Measurements from ENCODE around the gene MED20.

Gene MED20

GRCh38 chr6:41901882-41902519, 18.9 kb downstream of the MED20 start:
- H3K4me3 Mint-ChIP-seq: no peak overlapping the region
- ATAC-seq (peak; percentile 59), DNase-seq (peak; percentile 58)
- peaks cover 9% of the 10 kb centered on the region for H3K36me3 Mint-ChIP-seq (ENCODE audit: low read depth)
- H3K27me3 Mint-ChIP-seq: no peaks in the 10 kb centered on the region
- peak overlapping the region; percentile 31 for H3K27ac Mint-ChIP-seq
- no peaks in the 10 kb centered on the region for H3K9me3 Mint-ChIP-seq
- H3K4me1 Mint-ChIP-seq: peaks cover 4% of the 10 kb centered on the region

DNA sequence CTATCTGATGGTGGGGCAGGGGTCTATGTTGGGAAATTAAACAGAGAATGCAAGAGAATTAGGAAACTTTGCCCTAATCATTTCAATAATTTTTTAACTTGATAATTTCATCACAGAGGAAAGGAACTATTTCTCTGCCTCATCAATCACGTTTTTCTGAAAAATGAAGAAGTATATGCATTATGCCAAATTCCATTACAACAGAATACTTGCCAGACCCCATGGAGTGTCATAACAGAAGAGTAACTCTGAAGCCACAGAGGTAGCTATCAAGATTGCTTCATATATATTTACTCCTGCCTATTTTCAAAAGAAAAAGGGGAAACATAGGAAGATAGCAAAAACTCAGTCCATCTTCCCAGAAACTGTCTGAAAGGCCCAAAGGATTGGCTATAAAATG, 20.1 kb downstream of the MED20 start:
- no peak for DNase-seq

DNA sequence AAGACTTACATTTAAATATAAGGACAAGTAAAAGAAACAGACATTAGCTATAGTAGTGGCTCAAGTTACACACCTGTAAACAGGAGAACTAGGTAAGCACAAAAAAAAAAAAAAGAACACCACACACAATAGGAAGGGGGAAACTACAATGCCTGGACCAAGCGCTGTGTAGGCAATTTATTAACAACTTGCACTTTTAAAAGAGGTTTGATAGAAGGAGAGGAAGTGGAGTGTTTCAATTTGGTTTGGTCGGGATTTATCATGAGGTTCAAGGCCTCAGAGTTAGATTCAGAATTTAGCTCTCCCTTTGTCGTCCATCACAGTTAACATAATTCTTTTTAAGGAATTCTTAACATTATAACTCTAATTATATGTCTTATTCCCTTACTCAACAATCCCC, 24.7 kb downstream of the MED20 start:
- Mint-ChIP-seq H3K4me3 (no peak overlapping the region), H3K27me3 (no peaks in the 10 kb centered on the region), H3K4me1 (peaks cover 9% of the 10 kb centered on the region), H3K9me3 (no peaks in the 10 kb centered on the region), H3K27ac (peak overlapping the region; percentile 89), H3K36me3 (ENCODE audit: low read depth) (peaks cover 3% of the 10 kb centered on the region)
- no peak for ATAC-seq
- no peak for DNase-seq

More for the DNA sequence above, 20.1 kb downstream of the MED20 start:
- H3K9me3 Mint-ChIP-seq: no peaks in the 10 kb centered on the region
- ATAC-seq: no peak
- H3K4me3 Mint-ChIP-seq: no peak overlapping the region
- peaks cover 9% of the 10 kb centered on the region for H3K4me1 Mint-ChIP-seq
- H3K27me3 Mint-ChIP-seq: no peaks in the 10 kb centered on the region
- peaks cover 7% of the 10 kb centered on the region for H3K36me3 Mint-ChIP-seq (ENCODE audit: low read depth)
- no peak overlapping the region for H3K27ac Mint-ChIP-seq

GRCh38 chr6:41895300-41896233, 25.4 kb downstream of the MED20 start, which contains the start of gene USP49:
USP49 (minus strand) TSS chr6:41895375; CDS start chr6:41806983, 88,392 bp downstream.
- no peaks in the 10 kb centered on the region for H3K9me3 Mint-ChIP-seq
- peak within 1 kb of the TSS; percentile 89 for H3K27ac Mint-ChIP-seq
- DNase-seq (peak; percentile 94), ATAC-seq (peak; percentile 95)
- peaks cover 9% of the 10 kb centered on the region for H3K4me1 Mint-ChIP-seq
- no peaks in the 10 kb centered on the region for H3K27me3 Mint-ChIP-seq
- H3K4me3 Mint-ChIP-seq: no peak within 1 kb of the TSS
- H3K36me3 Mint-ChIP-seq (ENCODE audit: low read depth): no peaks in the 10 kb centered on the region

DNA sequence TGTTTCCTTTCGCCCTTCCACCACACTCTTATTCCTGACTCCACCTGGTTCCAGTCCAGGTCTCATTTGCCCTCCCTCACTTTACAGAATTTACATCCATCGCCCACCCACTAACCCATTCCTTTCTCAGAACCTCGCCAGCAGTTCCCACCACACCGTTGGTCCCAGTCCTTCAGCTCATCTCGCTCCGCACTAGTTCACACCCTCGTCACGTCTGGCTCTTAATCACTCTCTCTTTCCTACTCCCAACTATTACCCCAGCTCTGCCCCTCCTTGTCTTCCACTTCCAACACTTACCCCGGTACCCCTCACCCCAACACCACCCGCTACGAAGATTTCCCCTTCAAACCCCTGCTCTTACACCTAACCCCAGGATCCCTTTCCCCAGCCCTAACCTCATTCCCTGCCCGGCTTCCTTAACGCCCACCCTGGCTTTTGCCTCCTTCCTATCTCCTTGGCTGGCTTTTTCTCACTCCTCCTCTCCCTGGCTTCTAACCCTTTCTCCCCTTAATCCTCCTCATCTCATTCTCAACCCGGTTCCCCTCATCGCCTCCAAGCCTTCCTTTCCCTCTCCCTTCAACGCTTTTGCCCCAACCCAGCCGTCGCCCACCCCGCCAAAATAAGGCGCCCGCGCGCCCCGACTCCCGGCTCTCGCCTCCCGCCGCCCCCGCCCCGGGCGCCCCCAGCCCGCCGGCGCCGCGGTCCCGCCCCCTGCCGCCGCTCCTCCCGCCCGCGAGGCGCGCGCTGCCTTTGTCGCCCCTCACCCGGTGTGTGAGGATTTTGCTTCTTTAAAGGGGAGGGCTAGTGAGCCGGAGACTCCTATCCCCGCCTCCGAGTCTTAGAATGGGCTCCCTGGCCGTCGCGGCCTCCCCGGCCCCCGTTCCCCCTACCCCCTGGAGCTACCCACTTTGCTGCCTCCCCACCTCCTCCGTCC, 26.3 kb downstream of the MED20 start:
- no peaks in the 10 kb centered on the region for H3K36me3 Mint-ChIP-seq (ENCODE audit: low read depth)
- DNase-seq (peak; percentile 10), ATAC-seq (peak; percentile 34)
- no peak overlapping the region for H3K4me3 Mint-ChIP-seq
- peaks cover 9% of the 10 kb centered on the region for H3K4me1 Mint-ChIP-seq
- no peaks in the 10 kb centered on the region for H3K27me3 Mint-ChIP-seq
- H3K9me3 Mint-ChIP-seq: no peaks in the 10 kb centered on the region
- no peak overlapping the region for H3K27ac Mint-ChIP-seq

GRCh38 chr6:41892921-41893564, 27.9 kb downstream of the MED20 start:
- no peak overlapping the region for H3K4me3 Mint-ChIP-seq
- no peaks in the 10 kb centered on the region for H3K9me3 Mint-ChIP-seq
- ATAC-seq (no peak), DNase-seq (no peak)
- no peaks in the 10 kb centered on the region for H3K27me3 Mint-ChIP-seq
- peaks cover 9% of the 10 kb centered on the region for H3K4me1 Mint-ChIP-seq
- H3K27ac Mint-ChIP-seq: no peak overlapping the region
- H3K36me3 Mint-ChIP-seq (ENCODE audit: low read depth): no peaks in the 10 kb centered on the region

DNA sequence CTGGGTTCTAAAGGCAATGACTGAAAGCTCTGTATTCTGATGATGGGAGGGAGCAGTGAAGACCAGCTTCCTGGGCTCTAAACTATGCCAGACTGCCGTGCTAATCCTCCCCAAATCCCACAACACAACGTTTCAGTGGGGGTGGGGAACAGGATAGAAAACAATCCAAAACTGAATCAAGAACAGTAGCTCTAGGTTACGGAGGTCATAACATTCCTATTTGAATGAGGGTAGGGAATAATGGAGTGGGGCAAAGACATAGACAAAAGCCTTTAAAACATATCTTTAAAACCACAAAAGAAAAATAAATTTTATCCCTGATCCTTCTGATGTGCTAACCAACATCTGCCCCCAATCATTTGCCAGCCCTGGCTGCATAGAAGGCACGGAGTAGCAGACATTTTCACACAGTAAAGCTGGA, 33.6 kb downstream of the MED20 start:
- Mint-ChIP-seq H3K9me3 (no peaks in the 10 kb centered on the region), H3K27ac (no peak overlapping the region), H3K36me3 (ENCODE audit: low read depth) (no peaks in the 10 kb centered on the region), H3K27me3 (no peaks in the 10 kb centered on the region), H3K4me1 (no peaks in the 10 kb centered on the region), H3K4me3 (no peak overlapping the region)
- ATAC-seq (no peak), DNase-seq (no peak)

DNA sequence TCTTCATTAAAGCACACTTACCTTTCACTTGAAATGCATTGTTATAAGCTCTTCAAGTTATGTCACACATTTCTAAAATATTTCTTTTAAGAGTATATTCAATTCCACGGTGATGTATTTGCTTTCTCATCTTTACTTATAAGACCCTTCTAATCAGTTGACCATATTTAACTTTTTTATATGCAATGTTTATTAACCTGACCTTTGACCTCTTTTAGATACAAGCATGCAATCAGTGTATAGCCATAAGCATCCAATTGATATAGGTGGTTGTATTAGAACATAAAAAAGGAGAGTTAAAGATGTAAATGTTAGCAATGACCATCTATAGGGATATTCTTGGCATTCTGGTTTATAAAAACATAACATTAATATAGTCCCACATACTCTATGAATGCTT, 35.0 kb downstream of the MED20 start:
- Mint-ChIP-seq H3K4me3 (no peak overlapping the region), H3K27ac (no peak overlapping the region), H3K36me3 (ENCODE audit: low read depth) (no peaks in the 10 kb centered on the region), H3K4me1 (no peaks in the 10 kb centered on the region), H3K9me3 (no peaks in the 10 kb centered on the region), H3K27me3 (no peaks in the 10 kb centered on the region)
- no peak for ATAC-seq
- DNase-seq: no peak

- Mint-ChIP-seq H3K36me3 (ENCODE audit: low read depth) (no peaks in the 10 kb centered on the region), H3K9me3 (no peaks in the 10 kb centered on the region), H3K4me3 (no peak overlapping the region), H3K27ac (no peak overlapping the region), H3K4me1 (no peaks in the 10 kb centered on the region), H3K27me3 (no peaks in the 10 kb centered on the region)
- no peak for DNase-seq
- no peak for ATAC-seq
These were observed 36.0 kb downstream of the MED20 start for GRCh38 chr6:41884957-41885356.

DNA sequence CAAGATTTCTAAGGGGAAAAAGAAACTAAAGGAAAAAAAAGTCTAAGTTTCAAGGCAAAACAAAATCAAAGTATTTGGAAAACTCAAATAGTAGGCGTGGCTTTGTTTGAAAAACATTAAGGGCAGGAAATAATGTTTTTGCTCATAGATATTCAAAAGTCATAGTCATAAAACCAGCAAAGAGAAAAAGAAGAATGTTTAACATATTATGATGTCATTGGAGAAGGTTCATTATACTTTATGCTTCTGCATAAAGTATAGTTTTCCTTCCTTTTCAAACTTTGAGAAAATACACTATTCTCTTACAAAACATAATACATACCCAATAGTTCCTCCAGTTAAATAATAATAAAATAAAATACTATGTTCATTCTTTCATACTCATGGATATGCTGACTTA, 39.4 kb downstream of the MED20 start:
- Mint-ChIP-seq H3K36me3 (ENCODE audit: low read depth) (no peaks in the 10 kb centered on the region), H3K27me3 (no peaks in the 10 kb centered on the region), H3K4me1 (no peaks in the 10 kb centered on the region), H3K4me3 (no peak overlapping the region), H3K27ac (no peak overlapping the region), H3K9me3 (no peaks in the 10 kb centered on the region)
- DNase-seq: no peak
- no peak for ATAC-seq

DNA sequence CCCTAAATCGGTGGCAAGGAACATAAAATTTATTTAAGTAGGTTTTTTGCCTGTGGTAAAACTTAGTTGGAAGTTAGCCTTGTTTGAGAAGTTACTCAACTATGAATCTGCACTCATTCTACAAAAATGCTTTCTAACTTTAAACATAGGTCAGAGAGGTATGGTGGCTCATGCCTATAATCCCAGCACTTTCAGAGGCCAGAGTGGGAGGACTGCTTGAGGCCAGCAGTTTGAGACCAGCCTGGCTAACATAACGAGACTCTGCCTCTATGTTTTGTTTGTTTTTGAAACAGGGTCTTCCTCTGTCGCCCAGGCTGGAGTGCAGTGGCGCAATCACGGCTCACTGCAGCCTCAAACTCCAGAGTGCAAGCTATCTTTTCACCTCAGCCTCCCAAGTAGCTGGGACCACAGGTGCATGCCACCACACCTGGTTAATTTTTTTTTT, 42.0 kb downstream of the MED20 start:
- H3K4me1 Mint-ChIP-seq: no peaks in the 10 kb centered on the region
- H3K27me3 Mint-ChIP-seq: no peaks in the 10 kb centered on the region
- DNase-seq: no peak
- H3K4me3 Mint-ChIP-seq: no peak overlapping the region
- H3K36me3 Mint-ChIP-seq (ENCODE audit: low read depth): no peaks in the 10 kb centered on the region
- no peaks in the 10 kb centered on the region for H3K9me3 Mint-ChIP-seq
- no peak for ATAC-seq
- no peak overlapping the region for H3K27ac Mint-ChIP-seq

DNA sequence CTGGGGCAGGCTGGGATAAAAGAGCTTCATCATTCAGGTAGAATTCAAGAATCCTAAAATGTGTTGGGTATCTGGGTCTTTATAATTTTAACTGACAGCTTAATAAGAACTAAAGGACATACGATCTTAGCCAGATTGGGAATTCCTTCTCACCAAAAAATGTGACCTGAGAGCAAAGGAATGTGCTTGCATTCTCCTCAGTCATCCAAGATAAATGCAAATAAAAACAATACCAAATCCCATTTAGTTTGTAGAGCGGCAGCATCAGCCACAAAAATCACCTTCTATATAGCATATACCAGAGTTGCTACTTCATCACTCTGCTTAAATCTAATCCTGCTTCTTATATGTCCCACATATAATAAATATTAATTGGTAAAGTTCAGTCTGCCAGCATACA, 42.7 kb downstream of the MED20 start:
- ATAC-seq (no peak), DNase-seq (no peak)
- Mint-ChIP-seq H3K4me3 (no peak overlapping the region), H3K9me3 (no peaks in the 10 kb centered on the region), H3K4me1 (no peaks in the 10 kb centered on the region), H3K27me3 (no peaks in the 10 kb centered on the region), H3K27ac (no peak overlapping the region), H3K36me3 (ENCODE audit: low read depth) (no peaks in the 10 kb centered on the region)

GRCh38 chr6:41877051-41877680, 43.8 kb downstream of the MED20 start:
- Mint-ChIP-seq H3K9me3 (no peaks in the 10 kb centered on the region), H3K27ac (no peak overlapping the region), H3K36me3 (ENCODE audit: low read depth) (no peaks in the 10 kb centered on the region), H3K4me3 (no peak overlapping the region), H3K27me3 (no peaks in the 10 kb centered on the region), H3K4me1 (no peaks in the 10 kb centered on the region)
- ATAC-seq (no peak), DNase-seq (no peak)
